ENCODE measurements around the gene DHX40.
"Not testable (repeated sequence)": the region's sequence is repeated elsewhere in the genome, so short reads cannot be mapped to it uniquely, and the experiment has no call there.

DHX40 gene

DNA sequence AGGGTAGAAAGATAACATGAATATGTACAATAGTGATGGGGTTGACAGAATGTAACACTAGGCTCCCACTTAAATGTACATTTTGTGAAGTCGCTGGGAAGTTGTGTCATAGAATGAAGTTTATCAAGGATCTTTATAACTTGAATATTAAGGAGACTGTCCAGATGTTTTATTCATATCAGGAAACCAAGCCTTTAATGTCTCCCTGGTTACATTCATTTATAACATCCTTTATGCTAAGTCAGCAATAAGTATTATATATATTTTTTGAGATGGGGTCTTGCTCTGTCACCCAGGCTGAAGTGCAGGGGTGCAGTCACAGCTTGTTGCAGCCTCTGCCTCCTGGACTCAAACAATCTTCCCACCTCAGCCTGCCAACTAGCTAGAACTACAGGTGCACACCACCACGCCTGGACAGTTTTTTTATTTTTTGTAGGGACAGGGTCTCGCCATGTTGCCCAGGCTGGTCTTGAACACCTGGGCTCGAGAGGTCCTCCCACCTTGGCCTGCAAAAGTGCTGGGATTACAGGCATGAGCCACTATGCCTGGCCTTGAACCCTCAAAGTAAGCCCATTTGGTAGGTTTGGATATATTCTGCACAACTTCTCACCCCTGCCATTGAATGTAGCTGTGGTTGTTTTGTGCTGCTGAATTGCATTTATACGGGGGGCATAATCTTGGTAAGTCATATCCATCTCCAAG is 68.4 kb downstream of the DHX40 start:
- DNase-seq: no peak

DNA sequence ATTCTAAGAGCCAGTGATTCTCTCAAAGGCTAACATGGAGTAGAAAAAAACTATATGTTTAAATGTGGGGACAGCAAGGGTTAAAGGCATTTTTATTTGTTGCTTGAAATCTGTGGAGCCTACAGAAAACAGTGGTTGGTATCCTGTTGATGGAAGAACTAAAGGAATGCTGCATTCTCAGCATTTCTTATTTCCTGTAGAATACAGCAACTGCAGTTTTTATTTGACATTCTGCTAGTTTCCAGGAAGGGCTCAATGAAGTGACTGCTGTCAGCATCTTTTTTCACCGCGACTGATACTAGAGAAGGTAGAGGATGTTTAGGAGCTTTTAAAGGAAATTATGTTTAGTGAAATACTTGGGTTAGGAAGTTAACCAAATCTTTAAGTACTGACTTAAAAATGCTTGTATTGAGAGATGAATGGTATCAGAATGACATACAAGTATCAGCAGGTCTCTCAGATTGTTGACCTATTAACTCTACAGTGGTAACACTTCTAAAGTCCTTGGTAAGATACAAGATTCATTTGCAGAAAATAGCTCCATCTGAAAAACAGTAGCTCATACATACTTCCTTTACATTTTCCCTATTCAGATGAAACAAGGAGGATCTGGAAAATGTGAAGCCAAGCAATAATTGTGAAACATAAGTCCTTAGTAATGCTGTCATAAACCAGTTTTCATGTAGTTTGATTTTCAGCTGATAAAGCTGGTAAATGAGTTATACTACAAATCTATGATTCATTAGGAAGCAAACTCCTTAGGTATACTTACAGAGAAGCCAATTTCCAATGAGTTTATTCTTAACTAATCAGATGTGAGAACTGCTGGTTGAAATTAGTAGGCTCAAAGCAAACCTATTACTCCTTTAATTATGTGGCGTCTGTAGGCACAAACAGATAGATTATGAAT is 69.5 kb downstream of the DHX40 start:
- DNase-seq: no peak

DNA sequence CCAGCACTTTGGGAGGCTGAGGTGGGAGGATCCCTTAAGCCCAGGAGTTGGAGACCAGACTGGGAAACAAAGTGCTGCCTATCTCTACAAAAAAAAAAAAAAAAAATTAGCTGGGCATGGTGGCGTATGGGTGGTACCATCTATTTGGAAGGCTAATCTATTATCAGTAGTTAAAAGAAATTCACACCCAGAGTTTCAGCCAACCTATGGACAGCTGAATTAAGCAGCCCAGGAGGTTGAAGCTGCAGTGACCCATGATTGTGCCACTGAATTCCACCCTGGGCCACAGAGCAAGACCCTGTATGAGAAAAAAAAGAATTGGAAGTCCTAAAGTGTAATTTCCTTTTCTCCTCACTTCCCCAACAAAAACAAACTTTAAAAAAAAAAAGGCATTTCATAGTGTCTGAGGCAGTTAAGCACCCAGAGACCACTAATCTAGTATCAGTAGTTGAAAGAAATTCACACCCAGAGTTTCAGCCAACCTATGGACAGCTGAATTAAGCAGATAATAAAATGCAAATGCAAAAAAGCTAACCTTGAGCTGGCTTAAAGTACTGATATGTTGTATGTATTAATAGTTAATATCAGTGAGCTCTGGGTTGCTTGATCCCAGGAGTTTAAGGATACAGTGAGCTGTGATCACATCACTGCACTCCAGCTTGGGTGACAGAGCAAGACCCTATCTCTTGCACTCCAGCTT is 72.4 kb downstream of the DHX40 start:
- no peak for DNase-seq

DNA sequence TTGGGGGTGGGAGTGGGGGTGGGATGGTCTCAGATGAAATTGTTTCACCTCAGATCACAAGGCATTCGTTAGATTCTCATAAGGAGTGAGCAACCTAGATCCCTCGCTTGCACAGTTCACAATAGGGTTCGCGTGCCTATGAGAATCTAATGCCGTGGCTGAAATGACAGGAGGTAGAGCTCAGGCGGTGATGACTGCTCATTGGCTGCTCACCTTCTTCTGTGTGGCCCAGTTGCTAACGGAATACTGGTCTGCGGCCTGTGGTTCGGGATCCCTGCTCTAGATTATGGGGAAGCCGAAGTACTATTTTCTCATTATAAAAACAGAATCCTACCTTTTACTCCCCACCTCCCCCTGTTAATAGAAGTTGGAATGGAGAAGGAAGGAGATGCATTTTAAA is 73.1 kb downstream of the DHX40 start:
- DNase-seq: no peak

DNA sequence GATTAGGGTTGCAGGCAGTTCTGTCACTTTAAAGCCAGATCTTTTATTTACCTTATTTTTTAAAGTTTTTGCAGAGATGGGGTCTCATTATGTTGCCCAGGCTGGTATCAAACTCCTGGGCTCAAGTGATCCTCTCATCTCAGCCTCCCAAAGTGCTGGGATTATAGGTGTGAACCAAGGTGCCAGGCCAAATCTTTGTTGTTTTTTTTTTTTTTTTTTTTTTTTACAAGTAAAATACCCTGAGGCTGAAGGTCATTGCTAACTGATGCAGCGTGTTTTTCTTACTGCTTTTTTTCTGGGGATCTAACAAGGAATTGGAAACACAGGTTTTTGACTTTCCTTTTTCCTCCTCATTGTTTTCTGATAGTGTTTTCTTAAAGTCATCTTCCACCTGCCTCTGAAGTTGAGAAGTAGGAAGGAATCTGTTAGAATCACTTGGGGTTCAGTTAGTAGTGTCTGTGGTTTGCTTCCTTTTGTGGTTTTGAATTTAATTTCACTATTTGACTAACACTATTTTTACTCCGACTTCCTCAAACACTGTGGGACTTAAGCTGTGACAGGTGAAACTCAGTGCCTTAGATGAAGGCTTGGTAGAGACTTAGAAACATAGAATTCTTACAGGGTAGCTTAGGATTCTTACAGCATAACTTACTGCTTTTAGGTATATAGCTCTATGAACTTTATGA is 76.5 kb downstream of the DHX40 start:
- DNase-seq: no peak

DNA sequence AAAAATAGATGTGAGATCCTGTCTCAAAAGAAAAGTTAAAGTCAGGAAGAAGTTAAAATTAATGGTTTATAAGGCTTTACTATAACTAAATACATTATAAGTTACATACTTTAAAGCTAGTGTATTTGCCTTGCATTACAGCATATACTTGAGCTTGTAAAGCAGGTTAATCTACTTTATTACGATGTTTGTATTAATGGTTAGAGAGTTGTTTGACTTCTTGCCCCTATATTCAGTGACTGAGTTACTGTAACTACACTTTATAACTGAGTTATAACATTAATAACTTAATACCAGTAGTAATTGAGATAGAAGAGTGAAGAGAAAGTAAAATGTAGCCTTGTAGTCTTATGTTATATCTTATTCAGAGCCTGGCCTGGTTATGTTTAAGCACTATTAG is 77.2 kb downstream of the DHX40 start:
- DNase-seq: no peak

DNA sequence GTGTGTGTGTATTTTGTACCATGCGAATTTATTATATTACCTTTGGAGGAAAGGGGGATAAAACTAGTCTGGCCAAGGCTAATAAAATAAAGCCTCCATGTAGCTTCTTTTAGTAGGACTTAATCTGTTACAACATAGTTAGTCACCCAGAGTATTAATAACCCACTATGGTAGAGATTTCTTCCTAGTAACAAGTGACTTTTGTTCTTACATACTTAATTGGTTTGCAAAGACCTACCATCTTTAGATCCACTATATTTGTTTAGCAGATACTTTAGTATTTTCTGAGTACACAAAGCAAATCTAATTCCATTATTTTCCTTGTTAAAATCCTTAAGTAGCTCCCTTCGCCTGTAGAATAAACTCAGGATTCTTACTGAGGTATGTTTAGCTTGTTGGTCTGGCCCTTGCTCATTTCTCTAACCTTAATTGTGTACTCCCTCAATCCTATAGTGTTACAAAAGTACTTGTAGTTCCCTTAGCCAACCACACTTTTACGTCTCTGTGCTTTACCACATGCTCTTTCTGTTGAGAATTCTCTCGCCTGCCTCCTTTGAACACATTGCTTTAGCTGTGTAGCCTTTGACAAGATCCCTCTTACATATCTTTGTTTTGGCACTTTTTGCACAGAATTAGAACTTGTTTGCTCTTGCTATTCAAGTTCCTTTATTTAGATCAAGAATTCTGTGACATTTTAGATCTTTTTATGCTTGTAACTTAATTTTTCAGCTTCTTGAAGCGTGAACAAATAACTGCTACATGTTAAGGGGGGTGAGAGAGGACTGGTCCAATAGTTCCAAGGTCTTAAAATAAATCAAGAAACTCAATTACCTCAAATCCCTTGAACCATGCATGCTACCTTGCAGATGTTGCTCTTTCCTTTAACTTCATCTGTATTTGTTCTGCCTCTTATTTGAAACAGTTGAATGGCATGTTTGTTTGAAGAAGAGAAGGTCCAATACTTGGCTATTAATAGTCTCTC is 78.0 kb downstream of the DHX40 start:
- no peak for DNase-seq

DNA sequence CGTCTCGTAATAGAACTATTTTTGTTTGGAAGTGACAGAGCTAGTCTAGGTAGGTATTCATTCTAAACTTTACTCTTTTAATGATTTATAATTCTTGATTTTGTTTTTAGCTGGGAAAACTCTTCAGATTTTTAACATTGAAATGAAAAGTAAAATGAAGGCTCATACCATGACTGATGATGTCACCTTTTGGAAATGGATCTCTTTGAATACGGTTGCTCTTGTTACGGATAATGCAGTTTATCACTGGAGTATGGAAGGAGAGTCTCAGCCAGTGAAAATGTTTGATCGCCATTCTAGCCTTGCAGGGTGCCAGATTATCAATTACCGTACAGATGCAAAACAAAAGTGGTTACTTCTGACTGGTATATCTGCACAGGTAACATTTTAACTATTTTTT is 81.9 kb downstream of the DHX40 start:
- DNase-seq: no peak

DNA sequence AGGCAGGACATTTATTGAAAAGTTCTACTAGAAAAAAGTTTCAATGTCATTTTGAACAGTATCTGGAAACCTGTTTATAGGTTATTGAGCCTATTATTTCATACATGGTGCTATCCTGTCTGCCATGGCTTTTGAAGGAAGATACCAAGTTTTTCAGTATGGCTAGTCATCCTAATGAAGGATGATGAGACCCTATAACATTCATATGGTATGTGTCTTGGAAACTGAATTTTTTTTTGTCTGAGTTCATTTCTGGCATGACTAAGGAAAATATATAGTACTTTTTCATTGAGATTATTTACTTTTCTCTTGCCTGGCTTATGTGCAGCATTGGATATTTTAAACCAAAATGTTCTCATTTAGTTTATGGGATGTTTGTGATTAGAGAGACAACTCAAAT is 84.5 kb downstream of the DHX40 start:
- no peak for DNase-seq

DNA sequence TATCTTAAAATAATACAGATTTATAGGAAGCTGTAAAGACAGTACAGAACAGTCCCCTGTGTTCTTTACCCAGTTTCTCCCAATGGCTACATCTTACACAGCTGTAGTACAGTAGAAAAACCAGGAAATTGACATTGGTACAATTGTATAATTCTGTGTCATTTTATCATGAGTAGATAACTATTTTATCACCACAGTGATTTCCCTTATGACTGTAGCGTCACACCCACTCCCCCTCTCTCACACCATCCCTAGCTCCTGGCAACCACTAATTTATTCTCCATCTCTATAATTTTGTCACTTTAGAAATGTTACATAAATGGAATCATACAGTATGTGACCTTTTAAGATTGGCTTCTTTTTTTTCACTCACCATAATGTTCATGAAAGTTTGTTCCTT is 85.2 kb downstream of the DHX40 start:
- no peak for DNase-seq

DNA sequence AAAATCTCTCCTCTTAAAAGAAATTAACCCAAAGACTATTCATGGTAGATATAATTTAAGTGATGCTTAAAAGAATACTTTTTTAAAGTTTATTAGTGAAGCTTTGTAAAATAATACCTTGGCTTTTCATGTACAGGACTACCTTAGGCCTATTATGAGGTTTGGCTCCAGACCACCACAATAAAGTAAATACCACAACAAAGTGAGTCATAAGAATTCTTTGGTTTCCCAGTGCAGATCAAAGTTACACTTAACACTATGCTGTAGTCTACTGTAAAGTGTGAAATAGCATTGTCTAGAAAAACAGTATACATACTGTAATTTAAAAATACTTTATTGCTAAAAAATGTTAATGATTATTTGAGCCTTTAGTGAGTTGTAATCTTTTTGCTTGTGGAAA is 85.9 kb downstream of the DHX40 start:
- DNase-seq: no peak

DNA sequence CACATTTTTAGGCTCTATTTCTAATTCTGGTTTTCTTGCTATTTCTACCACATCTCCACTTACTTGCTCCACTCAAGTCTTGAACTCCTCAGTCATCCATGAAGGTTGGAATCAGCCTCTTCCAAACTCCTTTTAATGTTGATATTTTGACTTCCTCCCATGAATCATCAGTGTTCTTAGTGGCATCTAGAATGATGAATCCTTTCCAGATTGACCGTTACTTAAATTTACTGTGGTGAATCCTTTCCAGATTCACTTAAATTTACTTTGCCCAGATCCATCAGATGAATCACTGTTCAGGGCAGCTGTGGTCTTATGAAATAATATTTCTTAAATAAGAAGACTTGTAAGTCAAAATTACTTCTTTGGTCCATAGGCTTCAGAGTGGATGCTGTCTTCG is 86.7 kb downstream of the DHX40 start:
- DNase-seq: no peak

DNA sequence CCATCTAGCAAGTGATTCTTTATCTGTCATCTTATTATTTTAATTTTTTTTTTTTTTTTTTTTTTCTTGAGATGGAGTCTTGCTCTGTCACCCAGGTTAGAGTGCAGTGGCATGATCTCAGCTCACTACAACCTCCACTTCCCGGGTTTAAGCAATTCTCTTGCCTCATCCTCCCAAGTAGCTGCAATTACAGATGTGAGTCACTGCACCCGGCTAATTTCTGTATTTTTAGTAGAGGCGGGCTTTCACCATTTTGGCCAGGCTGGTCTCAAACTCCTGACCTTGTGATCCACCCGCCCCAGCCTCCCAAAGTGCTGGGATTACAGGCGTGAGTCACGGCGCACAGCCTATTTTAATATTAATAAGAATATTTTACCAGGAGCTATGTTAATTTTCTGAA is 91.2 kb downstream of the DHX40 start:
- not testable (repeated sequence) for DNase-seq

All from NCI-H774 (cell line).